Keratinocyte (primary cell): ENCODE data around the gene PDIA2. TPM values are rescaled to one million over a fixed set of nuclear protein-coding genes. Genes with fewer than 3 reads are reported as not detected.
"Not testable (repeated sequence)": the region's sequence is repeated elsewhere in the genome, so short reads cannot be mapped to it uniquely, and the experiment has no call there.

Source experiments
- DNase-seq: peaks from one replicate; pipeline ENCODE4 v3.0.0-alpha.2; 2011; ENCODE audit warnings: low read depth, missing footprints, low spot score
- FAIRE-seq: peaks from 2 replicates; lab custom pipeline; 2011; peaks lifted over from hg19 to GRCh38; lab: Jason Lieb, UNC
- H2AFZ ChIP-seq: 2 replicates; pipeline ENCODE4 v1.6.0; 2012; ENCODE audit warnings: low read length, control low read depth, inconsistent platforms; ENCODE audit not compliant: control insufficient read depth
- H3K27ac ChIP-seq: 2 replicates; pipeline ENCODE4 v1.5.1; 2011; ENCODE audit warnings: low read length; ENCODE audit not compliant: control insufficient read depth, insufficient read depth
- H3K27me3 ChIP-seq: 3 replicates; pipeline ENCODE4 v1.6.0; 2011; ENCODE audit warnings: low read length; ENCODE audit not compliant: control insufficient read depth, insufficient read depth; ENCODE audit errors: extremely low read depth
- H3K36me3 ChIP-seq, 2 experiments: 2 replicates in 1 of 2; 3 replicates in 1 of 2; pipeline ENCODE4 v1.5.1; 2011; ENCODE audit warnings: low read length in 2 of 2, mild to moderate bottlenecking in 1 of 2; ENCODE audit not compliant: control insufficient read depth in 2 of 2, insufficient read depth in 2 of 2; ENCODE audit errors: extremely low read depth in 1 of 2
- H3K4me1 ChIP-seq: 3 replicates; pipeline ENCODE4 v1.5.1; 2011; ENCODE audit warnings: low read length; ENCODE audit not compliant: control insufficient read depth, insufficient read depth; ENCODE audit errors: extremely low read depth
- H3K4me2 ChIP-seq: 3 replicates; pipeline ENCODE4 v1.6.0; 2011; ENCODE audit warnings: low read depth, low read length; ENCODE audit not compliant: control insufficient read depth, insufficient read depth; ENCODE audit errors: extremely low read depth
- H3K4me3 ChIP-seq, 3 experiments: fragments of 200-600 bp in 1 of 3; sonication (generic) in 1 of 3; 2 replicates in 2 of 3; 3 replicates in 1 of 3; pipeline ENCODE4 v1.5.1; 2011 to 2016; ENCODE audit warnings: low read length in 3 of 3, mild to moderate bottlenecking in 3 of 3, control low read depth in 2 of 3, inconsistent platforms in 1 of 3, low read depth in 1 of 3, mixed read lengths in 1 of 3, mixed run types in 1 of 3, moderate library complexity in 1 of 3; ENCODE audit not compliant: control insufficient read depth in 2 of 3, insufficient read depth in 2 of 3; ENCODE audit errors: extremely low read depth in 1 of 3
- H3K79me2 ChIP-seq: 2 replicates; pipeline ENCODE4 v1.6.0; 2012; ENCODE audit warnings: low read length; ENCODE audit not compliant: control insufficient read depth, insufficient read depth
- H3K9ac ChIP-seq: 3 replicates; pipeline ENCODE4 v1.6.0; 2011; ENCODE audit warnings: low read length; ENCODE audit not compliant: control insufficient read depth, insufficient read depth; ENCODE audit errors: extremely low read depth
- H3K9me1 ChIP-seq: 3 replicates; pipeline ENCODE4 v1.6.0; 2011; ENCODE audit warnings: low read length; ENCODE audit not compliant: control insufficient read depth, insufficient read depth; ENCODE audit errors: extremely low read depth
- H3K9me3 ChIP-seq: 2 replicates; pipeline ENCODE4 v1.5.1; 2012; ENCODE audit warnings: low read depth, low read length; ENCODE audit not compliant: control insufficient read depth
- H4K20me1 ChIP-seq: 3 replicates; pipeline ENCODE4 v1.6.0; 2011; ENCODE audit warnings: low read length; ENCODE audit not compliant: control insufficient read depth, insufficient read depth; ENCODE audit errors: extremely low read depth
- CTCF ChIP-seq, 3 experiments: IDR thresholded peaks in 1 of 3; conservative IDR thresholded peaks in 1 of 3; optimal IDR thresholded peaks in 1 of 3; 2 replicates in 2 of 3; 3 replicates in 1 of 3; pipeline versions ENCODE3 to v1.5.1; 2011; ENCODE audit warnings: low read length in 3 of 3, mild to moderate bottlenecking in 3 of 3, moderate library complexity in 2 of 3, control low read depth in 1 of 3, inconsistent platforms in 1 of 3; ENCODE audit not compliant: insufficient read depth in 2 of 3; ENCODE audit errors: extremely low read depth in 1 of 3
- EZH2 ChIP-seq: IDR thresholded peaks from one replicate; pipeline ENCODE4 v1.6.1; 2012; ENCODE audit warnings: inconsistent platforms, mild to moderate bottlenecking, low read length, moderate library complexity
- dilution Hi-C: fragments of 300-500 bp; cut with MboI; formaldehyde crosslinking; loops from one replicate; pipeline ENCODE4 v1.7.0; 2020; ENCODE audit warnings: low sequenced_read_pairs; ENCODE audit not compliant: extremely low pct_ligation_motif_present
- polyA plus RNA-seq, 5 experiments: library from polyadenylated mRNA; depleted of rRNA in 3 of 5; stranded (reverse) in 3 of 5; stranded (forward) in 1 of 5; unstranded in 1 of 5; fragments of >200 nt; gene quantifications; 1 replicate in 1 of 5; 2 replicates in 3 of 5; 3 replicates in 1 of 5; pipeline versions ENCODE4 v1.2.1 to v1.2.3, GENCODE V29; 2011 to 2012; ENCODE audit warnings: missing spikeins in 2 of 5, low read depth in 1 of 5, low replicate concordance in 1 of 5

The PDIA2 gene
- polyA plus RNA-seq, 1 donor (not counting 4 experiments of a cell fraction or from before 2014, with no cell fraction given): 0.42 TPM

- Histone ChIP-seq H3K4me2 (no peak overlapping the region), H4K20me1 (no peaks in the 10 kb centered on the region), H3K27me3 (no peaks in the 10 kb centered on the region), H3K27ac (no peak overlapping the region), H2AFZ (no peak overlapping the region), H3K9ac (no peak overlapping the region), H3K36me3 (peaks cover 0 to 7% of the 10 kb centered on the region in 2 experiments), H3K79me2 (no peaks in the 10 kb centered on the region), H3K9me3 (no peaks in the 10 kb centered on the region), H3K9me1 (no peaks in the 10 kb centered on the region), H3K4me3 (no peak overlapping the region), H3K4me1 (no peaks in the 10 kb centered on the region)
- dilution Hi-C loops: no loop called here
- DNase-seq (no peak), FAIRE-seq (no peak)
- TF ChIP-seq EZH2: no peak
- no peak for TF ChIP-seq CTCF (optimal IDR thresholded peaks at IDR 0.05 in 1 of 3, IDR thresholded peaks at IDR 0.05 in 1 of 3, conservative IDR thresholded peaks at IDR 0.05 in 1 of 3; ENCODE audit: extremely low read depth in 1 of 3, insufficient read depth in 2 of 3, low read length in 3 of 3)
Measured at GRCh38 chr16:255183-255582, 27.8 kb upstream of the PDIA2 start.

- H4K20me1 ChIP-seq, H3K9me3 ChIP-seq, H3K79me2 ChIP-seq, H2AFZ ChIP-seq, DNase-seq, H3K4me1 ChIP-seq, H3K4me2 ChIP-seq, dilution Hi-C loops, H3K27me3 ChIP-seq, H3K27ac ChIP-seq, H3K9ac ChIP-seq, FAIRE-seq, H3K9me1 ChIP-seq, H3K4me3 ChIP-seq: not testable (repeated sequence)
- H3K36me3 ChIP-seq: peaks cover 0 to 20% of the 10 kb centered on the region in 2 experiments
Measured at GRCh38 chr16:258091-258490, 24.9 kb upstream of the PDIA2 start.

GRCh38 chr16:259226-259625 lies 23.7 kb upstream of the PDIA2 start:
- no peaks in the 10 kb centered on the region for H3K79me2 ChIP-seq
- H3K9ac ChIP-seq: no peak overlapping the region
- DNase-seq (no peak), FAIRE-seq (no peak)
- no peak overlapping the region for H2AFZ ChIP-seq
- no peak overlapping the region for H3K4me3 ChIP-seq
- no peaks in the 10 kb centered on the region for H3K4me1 ChIP-seq
- peaks cover 0 to 17% of the 10 kb centered on the region in 2 experiments for H3K36me3 ChIP-seq
- H4K20me1 ChIP-seq: no peaks in the 10 kb centered on the region
- no peaks in the 10 kb centered on the region for H3K9me3 ChIP-seq
- no peak overlapping the region for H3K4me2 ChIP-seq
- no peak for TF ChIP-seq CTCF (optimal IDR thresholded peaks at IDR 0.05 in 1 of 3, IDR thresholded peaks at IDR 0.05 in 1 of 3, conservative IDR thresholded peaks at IDR 0.05 in 1 of 3; ENCODE audit: extremely low read depth in 1 of 3, insufficient read depth in 2 of 3, low read length in 3 of 3)
- TF ChIP-seq EZH2: no peak
- H3K27me3 ChIP-seq: no peaks in the 10 kb centered on the region
- H3K9me1 ChIP-seq: no peaks in the 10 kb centered on the region
- dilution Hi-C loops: no loop called here
- H3K27ac ChIP-seq: no peak overlapping the region
